ENCODE measurements around the gene CPNE1.

CPNE1 gene

GRCh38 chr20:35627121-35627520, 37.6 kb downstream of the CPNE1 start:
- no peaks in the 10 kb centered on the region for H3K27me3 Mint-ChIP-seq
- no peak overlapping the region for H3K4me3 Mint-ChIP-seq
- ATAC-seq: no peak
- DNase-seq: no peak
- no peak overlapping the region for H3K27ac Mint-ChIP-seq
- no peaks in the 10 kb centered on the region for H3K9me3 Mint-ChIP-seq
- H3K36me3 Mint-ChIP-seq (ENCODE audit: low read depth): peaks cover 41% of the 10 kb centered on the region
- H3K4me1 Mint-ChIP-seq: no peaks in the 10 kb centered on the region

- Mint-ChIP-seq H3K4me3 (no peak overlapping the region), H3K27ac (no peak overlapping the region), H3K36me3 (ENCODE audit: low read depth) (peaks cover 38% of the 10 kb centered on the region), H3K27me3 (no peaks in the 10 kb centered on the region), H3K4me1 (peaks cover 1% of the 10 kb centered on the region), H3K9me3 (no peaks in the 10 kb centered on the region)
- DNase-seq: no peak
- no peak for ATAC-seq
Measured at GRCh38 chr20:35626386-35627001, 38.2 kb downstream of the CPNE1 start.

- Mint-ChIP-seq H3K36me3 (ENCODE audit: low read depth) (peaks cover 34% of the 10 kb centered on the region), H3K9me3 (no peaks in the 10 kb centered on the region), H3K4me3 (peak overlapping the region; percentile 4), H3K27ac (peak overlapping the region; percentile 29), H3K27me3 (no peaks in the 10 kb centered on the region), H3K4me1 (peaks cover 2% of the 10 kb centered on the region)
- DNase-seq: no peak
- ATAC-seq: no peak
Measured at GRCh38 chr20:35625584-35626385, 38.9 kb downstream of the CPNE1 start.

GRCh38 chr20:35621560-35621946, 43.1 kb downstream of the CPNE1 start:
- no peak overlapping the region for H3K4me3 Mint-ChIP-seq
- no peak for DNase-seq
- H3K4me1 Mint-ChIP-seq: peaks cover 36% of the 10 kb centered on the region
- H3K36me3 Mint-ChIP-seq (ENCODE audit: low read depth): peaks cover 9% of the 10 kb centered on the region
- H3K27me3 Mint-ChIP-seq: peaks cover 8% of the 10 kb centered on the region
- H3K27ac Mint-ChIP-seq: no peak overlapping the region
- no peaks in the 10 kb centered on the region for H3K9me3 Mint-ChIP-seq
- no peak for ATAC-seq

- ATAC-seq (no peak), DNase-seq (no peak)
- Mint-ChIP-seq H3K4me3 (no peak overlapping the region), H3K27me3 (peaks cover 8% of the 10 kb centered on the region), H3K9me3 (no peaks in the 10 kb centered on the region), H3K27ac (no peak overlapping the region), H3K4me1 (peaks cover 39% of the 10 kb centered on the region), H3K36me3 (ENCODE audit: low read depth) (peaks cover 6% of the 10 kb centered on the region)
Measured at GRCh38 chr20:35620818-35621559, 43.7 kb downstream of the CPNE1 start.

- Mint-ChIP-seq H3K4me1 (peaks cover 47% of the 10 kb centered on the region), H3K27me3 (peaks cover 8% of the 10 kb centered on the region), H3K4me3 (peak overlapping the region; percentile 83), H3K36me3 (ENCODE audit: low read depth) (no peaks in the 10 kb centered on the region), H3K9me3 (no peaks in the 10 kb centered on the region), H3K27ac (peak overlapping the region; percentile 27)
- peak; percentile 83 for DNase-seq
- ATAC-seq: peak; percentile 58
Measured at GRCh38 chr20:35619196-35620095, 45.3 kb downstream of the CPNE1 start.

GRCh38 chr20:35618263-35619131, 46.2 kb downstream of the CPNE1 start:
- Mint-ChIP-seq H3K9me3 (no peaks in the 10 kb centered on the region), H3K4me3 (peak overlapping the region; percentile 83), H3K4me1 (peaks cover 49% of the 10 kb centered on the region), H3K27me3 (peaks cover 8% of the 10 kb centered on the region), H3K36me3 (ENCODE audit: low read depth) (no peaks in the 10 kb centered on the region), H3K27ac (peak overlapping the region; percentile 11)
- DNase-seq (no peak), ATAC-seq (no peak)

GRCh38 chr20:35617397-35618262, 47.1 kb downstream of the CPNE1 start:
- H3K4me1 Mint-ChIP-seq: peaks cover 49% of the 10 kb centered on the region
- ATAC-seq (peak; percentile 12), DNase-seq (peak; percentile 68)
- no peaks in the 10 kb centered on the region for H3K36me3 Mint-ChIP-seq (ENCODE audit: low read depth)
- H3K4me3 Mint-ChIP-seq: peak overlapping the region; percentile 83
- peaks cover 8% of the 10 kb centered on the region for H3K27me3 Mint-ChIP-seq
- H3K27ac Mint-ChIP-seq: peak overlapping the region; percentile 86
- H3K9me3 Mint-ChIP-seq: no peaks in the 10 kb centered on the region

GRCh38 chr20:35616465-35617396, 48.0 kb downstream of the CPNE1 start:
- Mint-ChIP-seq H3K4me3 (peak overlapping the region; percentile 83), H3K27me3 (peaks cover 8% of the 10 kb centered on the region), H3K36me3 (ENCODE audit: low read depth) (no peaks in the 10 kb centered on the region), H3K9me3 (no peaks in the 10 kb centered on the region), H3K4me1 (peaks cover 49% of the 10 kb centered on the region), H3K27ac (peak overlapping the region; percentile 86)
- ATAC-seq (no peak), DNase-seq (peak; percentile 75)

- Mint-ChIP-seq H3K36me3 (ENCODE audit: low read depth) (no peaks in the 10 kb centered on the region), H3K9me3 (no peaks in the 10 kb centered on the region), H3K4me1 (peaks cover 47% of the 10 kb centered on the region), H3K27me3 (peaks cover 8% of the 10 kb centered on the region), H3K27ac (peak within 1 kb of the TSS; percentile 87), H3K4me3 (peak within 1 kb of the TSS; percentile 83)
- ATAC-seq: peak; percentile 87
- DNase-seq: peak; percentile 100
Measured at GRCh38 chr20:35615667-35616464, 48.8 kb downstream of the CPNE1 start, which contains the start of gene SPAG4. Gene SPAG4 (plus strand): TSS chr20:35615829. CDS start chr20:35616004, 175 bp downstream.

GRCh38 chr20:35611482-35611881, 53.2 kb downstream of the CPNE1 start:
- Mint-ChIP-seq H3K27me3 (no peaks in the 10 kb centered on the region), H3K4me3 (no peak overlapping the region), H3K27ac (no peak overlapping the region), H3K4me1 (peaks cover 15% of the 10 kb centered on the region), H3K9me3 (no peaks in the 10 kb centered on the region), H3K36me3 (ENCODE audit: low read depth) (no peaks in the 10 kb centered on the region)
- ATAC-seq (no peak), DNase-seq (no peak)

Measured in activated naive CD8-positive, alpha-beta T cell treated with anti-CD3 and anti-CD28 coated beads, Interleukin-2, amount 50 U/mL, for 24 hours (primary cell).